ENCODE results near the gene MSI2. TPM values are rescaled to one million over a fixed set of nuclear protein-coding genes. Genes with fewer than 3 reads are reported as not detected.

Gene MSI2
- total RNA-seq, 1 donor from 2014 or later = 60.6 TPM

GRCh38 chr17:57570724-57571344 is 314.5 kb downstream of the MSI2 start:
- no peaks in the 10 kb centered on the region for H3K36me3 Mint-ChIP-seq (ENCODE audit: low read depth, unreplicated experiment)
- no peak for DNase-seq (ENCODE audit: low spot score)
- H3K4me1 Mint-ChIP-seq (ENCODE audit: unreplicated experiment) = peaks cover 5% of the 10 kb centered on the region
- H3K27me3 Mint-ChIP-seq (ENCODE audit: unreplicated experiment) = no peaks in the 10 kb centered on the region
- no peak overlapping the region for H3K27ac Mint-ChIP-seq (ENCODE audit: unreplicated experiment)
- no peak overlapping the region for H3K4me3 Mint-ChIP-seq (ENCODE audit: unreplicated experiment)
- H3K9me3 Mint-ChIP-seq (ENCODE audit: unreplicated experiment) = no peaks in the 10 kb centered on the region
- TF ChIP-seq CTCF (IDR thresholded peaks at IDR 0.05; ENCODE audit: unreplicated experiment) = no peak

DNA sequence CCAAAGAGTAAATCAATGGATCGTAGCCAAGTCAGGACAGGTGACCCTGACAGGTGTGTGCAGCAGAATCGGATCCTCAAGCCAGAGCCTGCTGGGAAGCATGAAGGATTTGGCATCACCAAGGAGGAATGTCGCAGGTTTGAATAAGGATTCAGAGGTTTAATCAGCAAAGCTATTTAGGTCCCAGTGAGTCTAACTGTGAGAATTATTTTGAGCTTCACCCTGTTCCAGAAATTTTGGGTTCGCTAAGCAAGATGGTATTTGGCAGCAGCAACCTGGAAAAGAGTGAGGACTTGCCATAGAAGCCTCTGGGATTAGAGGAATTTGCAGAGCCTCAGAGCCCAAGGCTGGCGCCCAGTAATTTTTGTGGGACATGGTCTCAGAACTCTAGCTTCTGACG is 315.7 kb downstream of the MSI2 start:
- no peak for TF ChIP-seq CTCF (IDR thresholded peaks at IDR 0.05; ENCODE audit: unreplicated experiment)
- Mint-ChIP-seq H3K9me3 (ENCODE audit: unreplicated experiment) (no peaks in the 10 kb centered on the region), H3K36me3 (ENCODE audit: low read depth, unreplicated experiment) (no peaks in the 10 kb centered on the region), H3K4me1 (ENCODE audit: unreplicated experiment) (peaks cover 4% of the 10 kb centered on the region), H3K4me3 (ENCODE audit: unreplicated experiment) (no peak overlapping the region), H3K27me3 (ENCODE audit: unreplicated experiment) (no peaks in the 10 kb centered on the region), H3K27ac (ENCODE audit: unreplicated experiment) (no peak overlapping the region)
- DNase-seq (ENCODE audit: low spot score) = no peak

- no peaks in the 10 kb centered on the region for H3K9me3 Mint-ChIP-seq (ENCODE audit: unreplicated experiment)
- H3K36me3 Mint-ChIP-seq (ENCODE audit: low read depth, unreplicated experiment) = no peaks in the 10 kb centered on the region
- no peak overlapping the region for H3K27ac Mint-ChIP-seq (ENCODE audit: unreplicated experiment)
- H3K4me1 Mint-ChIP-seq (ENCODE audit: unreplicated experiment) = peaks cover 6% of the 10 kb centered on the region
- TF ChIP-seq CTCF (IDR thresholded peaks at IDR 0.05; ENCODE audit: unreplicated experiment) = no peak
- no peak for DNase-seq (ENCODE audit: low spot score)
- H3K4me3 Mint-ChIP-seq (ENCODE audit: unreplicated experiment) = no peak overlapping the region
- no peaks in the 10 kb centered on the region for H3K27me3 Mint-ChIP-seq (ENCODE audit: unreplicated experiment)
Measured at GRCh38 chr17:57572600-57572999, 316.3 kb downstream of the MSI2 start.

- TF ChIP-seq CTCF (IDR thresholded peaks at IDR 0.05; ENCODE audit: unreplicated experiment) = no peak
Measured at GRCh38 chr17:57574040-57574513, 317.8 kb downstream of the MSI2 start.

DNA sequence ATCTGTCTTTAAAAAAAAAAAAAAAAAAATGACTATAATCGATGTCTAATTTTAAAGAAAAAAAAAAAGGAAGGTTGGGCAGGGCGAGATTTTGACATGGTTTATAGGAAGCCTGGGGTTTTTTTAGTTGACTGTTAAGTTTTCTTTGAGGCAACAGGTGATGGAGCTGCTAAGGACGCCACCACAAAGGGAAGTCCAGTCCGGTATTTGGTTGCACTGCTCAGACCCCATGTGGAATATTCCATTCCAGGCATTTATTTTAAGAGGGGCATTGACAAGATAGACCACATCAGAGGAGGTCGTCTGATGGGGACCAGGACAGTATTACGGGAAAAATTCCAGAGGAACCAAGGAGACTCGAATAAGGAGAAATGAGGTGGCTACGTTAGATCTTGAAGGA is 320.4 kb downstream of the MSI2 start:
- Mint-ChIP-seq H3K27ac (ENCODE audit: unreplicated experiment) (no peak overlapping the region), H3K4me1 (ENCODE audit: unreplicated experiment) (peaks cover 17% of the 10 kb centered on the region), H3K36me3 (ENCODE audit: low read depth, unreplicated experiment) (no peaks in the 10 kb centered on the region), H3K4me3 (ENCODE audit: unreplicated experiment) (no peak overlapping the region), H3K9me3 (ENCODE audit: unreplicated experiment) (no peaks in the 10 kb centered on the region), H3K27me3 (ENCODE audit: unreplicated experiment) (peaks cover 2% of the 10 kb centered on the region)
- TF ChIP-seq CTCF (IDR thresholded peaks at IDR 0.05; ENCODE audit: unreplicated experiment) = no peak
- no peak for DNase-seq (ENCODE audit: low spot score)

More at GRCh38 chr17:57574040-57574513, 317.8 kb downstream of the MSI2 start:
- H3K9me3 Mint-ChIP-seq (ENCODE audit: unreplicated experiment) = no peaks in the 10 kb centered on the region
- peaks cover 17% of the 10 kb centered on the region for H3K4me1 Mint-ChIP-seq (ENCODE audit: unreplicated experiment)
- no peaks in the 10 kb centered on the region for H3K36me3 Mint-ChIP-seq (ENCODE audit: low read depth, unreplicated experiment)
- peaks cover 2% of the 10 kb centered on the region for H3K27me3 Mint-ChIP-seq (ENCODE audit: unreplicated experiment)
- H3K27ac Mint-ChIP-seq (ENCODE audit: unreplicated experiment) = no peak overlapping the region
- no peak overlapping the region for H3K4me3 Mint-ChIP-seq (ENCODE audit: unreplicated experiment)
- no peak for DNase-seq (ENCODE audit: low spot score)

Measured in endothelial cell (in vitro differentiated cells).